Psoas muscle (tissue), 8 donors: ENCODE measurements around the gene LYRM1. TPM values are rescaled to one million over a fixed set of nuclear protein-coding genes. Genes with fewer than 3 reads are reported as not detected.

Experiments
- ATAC-seq, 4 donors: fragments of 200-7000 bp; cut with Tn5 transposase; one replicate each; pipeline ENCODE4 v1.9.1; 2020; ENCODE audit warnings: moderate library complexity in 3 of 4, mild to moderate bottlenecking in 2 of 4
- DNase-seq, 2 donors: peaks; one replicate each; pipeline ENCODE4 v3.0.0-alpha.2; 2020
- H3K27ac ChIP-seq: fragments of 200-600 bp; one replicate; pipeline ENCODE4 v1.8.0; 2022
- H3K27me3 ChIP-seq, 3 donors: fragments of 200-600 bp in 1 of 3; one replicate each; pipeline versions ENCODE4 v1.6.1 to v1.8.0; 2013 to 2022; ENCODE audit warnings: low read length in 2 of 3, mild to moderate bottlenecking in 2 of 3, moderate library complexity in 1 of 3; ENCODE audit not compliant: insufficient read depth in 3 of 3
- H3K36me3 ChIP-seq, 2 donors: fragments of 200-600 bp in 1 of 2; one replicate each; pipeline versions ENCODE4 v1.6.1 to v1.8.0; 2013 to 2022; ENCODE audit warnings: low read depth in 1 of 2, mild to moderate bottlenecking in 1 of 2, moderate library complexity in 1 of 2; ENCODE audit not compliant: insufficient read depth in 1 of 2
- H3K4me1 ChIP-seq: fragments of 200-600 bp; one replicate; pipeline ENCODE4 v1.8.0; 2022
- H3K4me3 ChIP-seq: fragments of 200-600 bp; one replicate; pipeline ENCODE4 v1.8.0; 2022; ENCODE audit warnings: mild to moderate bottlenecking
- H3K9me3 ChIP-seq: fragments of 200-600 bp; one replicate; pipeline ENCODE4 v1.8.0; 2022
- WGBS, 3 donors: extraction: QIAGEN DNeasy Blood & Tissue Kit; methylation state at CpG; one replicate each; pipeline versions ENCODE4 v1.1.6 to v1.1.7; 2013; 5-methylcytosine and 5-hydroxymethylcytosine counted together
- intact Hi-C, 2 donors: fragments of 100-400 bp; cut with DNase I; formaldehyde crosslinking; loops; one replicate each; pipeline versions ENCODE4 v1.11.0 to v1.14.2; 2022
- polyA plus RNA-seq, 3 donors: library from polyadenylated mRNA; stranded (reverse); fragments of 200-250 nt; gene quantifications; one replicate each; pipeline ENCODE4 v1.2.3, GENCODE V29; 2013
- total RNA-seq, 4 donors: library from RNA; stranded (reverse); fragmentation: NEBNext Ultra II Directional in 2 of 4; extraction: Animal tissue kit (Norgen Biotek cat#: 25700) in 2 of 4; gene quantifications; one replicate each; pipeline versions ENCODE4 v1.2.1 to v1.2.4, GENCODE V29; 2021 to 2023
- TF ChIP-seq, protein P1 (sequence below): fragments of 200-600 bp; IDR thresholded peaks from one replicate; pipeline ENCODE4 v1.8.0; 2022; ENCODE audit warnings: antibody characterized with exemption
- donor health status: healthy with polysubstance abuse.
- donor health status: DM: no; HTN: no; CAD: no; lungs with moderate emphysema.
- donor health status: Bipolar disorder and iron deficiency.
- donor health status: healthy.
- donor health status: DM: yes; HTN: yes; CAD: no.
- donor health status: DM: no; HTN: no; CAD: no.
- donor health status: DM: no; HTN: no; CAD: no.
- donor health status: DM: yes; HTN: yes; CAD: no.

Gene LYRM1
- total and polyA plus RNA-seq, 7 donors: 27.2 to 54.0 (median 37.3) TPM

DNA sequence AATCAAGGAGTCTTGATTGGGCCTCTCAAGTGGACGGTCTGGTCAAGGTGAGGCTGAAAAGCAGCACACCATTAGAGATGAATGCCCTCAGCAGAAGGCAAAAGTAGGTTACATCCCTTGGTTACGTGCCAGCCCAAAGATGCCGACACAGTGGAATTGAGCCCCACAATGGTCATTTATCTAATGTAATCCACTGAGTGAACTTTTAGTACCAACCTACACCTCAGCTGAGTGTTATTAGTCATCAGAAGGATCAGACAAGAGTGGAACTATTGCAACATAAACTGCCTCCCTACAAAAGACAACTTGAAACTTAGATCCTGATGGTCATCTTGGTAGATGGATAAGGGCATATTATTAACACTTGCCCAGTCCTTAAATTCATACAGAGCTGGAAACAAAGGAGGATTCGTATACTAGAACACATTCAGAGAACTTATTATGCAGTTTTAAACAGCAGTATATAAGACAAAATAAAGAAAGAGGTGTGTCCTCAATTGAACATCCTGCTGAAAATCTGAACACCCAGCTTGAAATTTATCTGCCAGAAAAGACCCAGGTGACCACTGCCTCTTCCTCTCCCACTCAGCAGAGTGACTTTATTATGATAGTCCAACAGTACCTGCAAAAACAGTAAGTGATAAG, 3.2 kb upstream of the LYRM1 start:
- DNase-seq (peak; percentile 56 to 73), ATAC-seq (peak in 3 of 4 donors; percentile 27 to 46 (median 33))
- Histone ChIP-seq H3K9me3 (no peaks in the 10 kb centered on the region), H3K4me3 (no peak overlapping the region), H3K27me3 (no peaks in the 10 kb centered on the region), H3K4me1 (peaks cover 22% of the 10 kb centered on the region), H3K27ac (peak overlapping the region; percentile 7), H3K36me3 (peaks cover 5 to 21% of the 10 kb centered on the region in 2 donors)
- WGBS, 3 donors: 65 to 77% (median 70%) methylated on average over 4 of the region's 4 CpGs
- TF ChIP-seq, protein P1, sequence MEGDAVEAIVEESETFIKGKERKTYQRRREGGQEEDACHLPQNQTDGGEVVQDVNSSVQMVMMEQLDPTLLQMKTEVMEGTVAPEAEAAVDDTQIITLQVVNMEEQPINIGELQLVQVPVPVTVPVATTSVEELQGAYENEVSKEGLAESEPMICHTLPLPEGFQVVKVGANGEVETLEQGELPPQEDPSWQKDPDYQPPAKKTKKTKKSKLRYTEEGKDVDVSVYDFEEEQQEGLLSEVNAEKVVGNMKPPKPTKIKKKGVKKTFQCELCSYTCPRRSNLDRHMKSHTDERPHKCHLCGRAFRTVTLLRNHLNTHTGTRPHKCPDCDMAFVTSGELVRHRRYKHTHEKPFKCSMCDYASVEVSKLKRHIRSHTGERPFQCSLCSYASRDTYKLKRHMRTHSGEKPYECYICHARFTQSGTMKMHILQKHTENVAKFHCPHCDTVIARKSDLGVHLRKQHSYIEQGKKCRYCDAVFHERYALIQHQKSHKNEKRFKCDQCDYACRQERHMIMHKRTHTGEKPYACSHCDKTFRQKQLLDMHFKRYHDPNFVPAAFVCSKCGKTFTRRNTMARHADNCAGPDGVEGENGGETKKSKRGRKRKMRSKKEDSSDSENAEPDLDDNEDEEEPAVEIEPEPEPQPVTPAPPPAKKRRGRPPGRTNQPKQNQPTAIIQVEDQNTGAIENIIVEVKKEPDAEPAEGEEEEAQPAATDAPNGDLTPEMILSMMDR: no peak
- intact Hi-C loops: loop anchor here in 1 of 2 donors (5.0 kb wide), 1 partner anchor 45 kb away; no protein-coding TSS in a partner anchor

DNA sequence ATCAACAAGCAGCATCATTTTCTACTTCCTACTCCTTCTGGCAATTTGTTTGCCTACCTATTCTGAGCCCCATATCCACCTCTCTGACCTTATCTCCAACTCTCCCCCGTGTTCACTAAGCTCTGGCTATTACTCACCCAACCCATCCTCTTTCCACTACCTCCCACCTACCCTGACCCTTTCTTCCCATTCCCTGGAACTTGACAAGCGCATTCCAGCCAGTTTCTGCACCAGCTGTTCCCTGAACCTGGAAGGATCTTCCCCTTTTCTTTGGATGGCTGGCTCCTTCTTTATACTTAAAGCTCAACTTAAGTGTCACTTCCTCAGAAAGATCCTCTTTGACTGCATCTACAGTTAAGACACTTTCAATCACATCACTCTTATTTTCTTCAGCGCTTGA, 2.6 kb upstream of the LYRM1 start:
- TF ChIP-seq, protein P1: no peak
- no peak for ATAC-seq
- peaks cover 5 to 21% of the 10 kb centered on the region in 2 donors for H3K36me3 ChIP-seq
- no peak for DNase-seq
- intact Hi-C loops: loop anchor here in 1 of 2 donors (5.0 kb wide), 1 partner anchor 46 kb away; no protein-coding TSS in a partner anchor
- peaks cover 24% of the 10 kb centered on the region for H3K4me1 ChIP-seq
- WGBS, 3 donors: 68 to 71% (median 70%) methylated on average over 3 of the region's 3 CpGs
- H3K27me3 ChIP-seq: no peaks in the 10 kb centered on the region
- H3K27ac ChIP-seq: peak overlapping the region; percentile 19
- no peaks in the 10 kb centered on the region for H3K9me3 ChIP-seq
- H3K4me3 ChIP-seq: peak overlapping the region; percentile 91

DNA sequence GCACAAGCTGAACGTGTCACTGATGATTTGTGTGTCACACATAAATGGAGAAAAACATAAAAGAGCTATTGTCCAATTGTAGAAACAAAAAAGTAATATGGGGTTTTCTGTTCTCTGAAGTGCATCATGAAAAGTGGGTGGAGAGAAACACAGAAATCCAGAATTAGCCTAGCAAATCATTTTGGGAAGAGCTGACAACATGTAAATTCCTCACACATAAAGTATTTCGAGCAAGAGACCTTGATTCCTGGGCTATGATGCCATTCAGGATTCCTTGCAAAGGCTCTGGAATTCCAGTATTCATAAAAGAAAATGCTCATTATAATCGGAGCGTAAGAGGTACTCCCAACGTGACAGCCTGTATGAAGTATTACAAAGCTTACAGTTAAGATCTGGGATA, 1.5 kb upstream of the LYRM1 start:
- peaks cover 30% of the 10 kb centered on the region for H3K4me1 ChIP-seq
- no peaks in the 10 kb centered on the region for H3K27me3 ChIP-seq
- H3K36me3 ChIP-seq: peaks cover 5 to 21% of the 10 kb centered on the region in 2 donors
- H3K4me3 ChIP-seq: peak overlapping the region; percentile 91
- no peaks in the 10 kb centered on the region for H3K9me3 ChIP-seq
- 9 to 15% (median 14%) methylated on average over 5 of the region's 5 CpGs for WGBS, 3 donors
- peak overlapping the region; percentile 96 for H3K27ac ChIP-seq
- TF ChIP-seq, protein P1: no peak
- DNase-seq (no peak), ATAC-seq (no peak)
- intact Hi-C loops: loop anchor here in 1 of 2 donors (5.0 kb wide), 1 partner anchor 47 kb away; no protein-coding TSS in a partner anchor

DNA sequence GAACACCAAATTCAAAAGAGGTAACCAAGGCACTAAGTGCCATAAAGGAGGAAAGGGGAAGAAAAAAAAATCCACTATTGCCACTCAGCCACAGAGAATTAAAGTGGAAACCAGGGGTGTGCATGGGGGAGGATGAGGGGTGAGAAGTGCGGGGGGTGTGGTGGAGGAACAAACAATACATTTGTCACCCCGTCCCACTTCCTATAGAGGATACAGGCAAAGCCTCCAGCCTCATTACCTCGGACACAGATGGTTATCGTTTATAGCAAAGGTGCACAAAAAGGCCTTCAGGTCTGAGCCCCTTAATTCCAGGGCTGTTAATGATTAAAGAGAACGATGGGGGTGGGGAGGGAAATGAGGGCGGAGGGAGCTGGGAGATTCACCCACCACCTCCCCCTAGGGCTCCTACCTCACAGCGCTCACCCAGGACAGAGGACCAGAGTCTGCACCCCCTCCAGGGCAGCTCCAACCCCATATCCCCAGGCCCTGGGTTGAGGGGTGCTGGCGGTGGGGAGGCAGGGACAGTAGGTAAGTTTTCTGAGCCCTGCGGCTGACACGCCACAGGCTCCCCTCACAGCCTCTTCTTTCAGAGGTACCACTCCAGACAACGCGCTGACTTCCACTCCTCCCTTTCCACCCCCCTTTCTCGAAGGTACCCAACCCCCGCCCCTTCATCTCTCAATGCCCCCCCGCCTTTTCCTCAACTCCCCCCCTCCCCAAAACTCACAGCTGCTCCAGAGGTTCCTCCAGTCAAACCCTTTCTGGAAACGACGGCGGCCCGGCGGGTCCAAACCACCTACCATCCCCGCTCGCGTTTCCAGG, 883 bp upstream of the LYRM1 start:
- Histone ChIP-seq H3K4me1 (peaks cover 34% of the 10 kb centered on the region), H3K27ac (peak overlapping the region; percentile 96), H3K27me3 (no peaks in the 10 kb centered on the region), H3K36me3 (peaks cover 5 to 18% of the 10 kb centered on the region in 2 donors), H3K9me3 (no peaks in the 10 kb centered on the region), H3K4me3 (peak overlapping the region; percentile 91)
- no peak for ATAC-seq
- WGBS, 3 donors: 0 to 1% (median 1%) methylated on average over 14 to 23 of the region's 23 CpGs
- intact Hi-C loops: loop anchor here (5.0 kb wide), 3 partner anchors 32 to 92 kb away; partner anchors contain the start of genes ERI2 (in 1 of the 2) and REXO5 (in 1 of the 2)
- DNase-seq: peak in 1 of 2 donors; percentile 62
- TF ChIP-seq, protein P1: no peak
